B cell (primary cell): ENCODE results near the gene AKAP6.

Experiments used
- EZH2 ChIP-seq: IDR thresholded peaks from 2 replicates; pipeline ENCODE4 v1.6.1; 2012; ENCODE audit warnings: borderline replicate concordance, low read depth, mild to moderate bottlenecking, moderate library complexity, low read length; ENCODE audit not compliant: insufficient read depth, poor library complexity, severe bottlenecking
- TF ChIP-seq, protein P1 (sequence below): fragments of 200-600 bp; IDR thresholded peaks from one replicate; pipeline ENCODE4 v1.8.0; 2022; ENCODE audit warnings: antibody characterized with exemption, mild to moderate bottlenecking

DNA sequence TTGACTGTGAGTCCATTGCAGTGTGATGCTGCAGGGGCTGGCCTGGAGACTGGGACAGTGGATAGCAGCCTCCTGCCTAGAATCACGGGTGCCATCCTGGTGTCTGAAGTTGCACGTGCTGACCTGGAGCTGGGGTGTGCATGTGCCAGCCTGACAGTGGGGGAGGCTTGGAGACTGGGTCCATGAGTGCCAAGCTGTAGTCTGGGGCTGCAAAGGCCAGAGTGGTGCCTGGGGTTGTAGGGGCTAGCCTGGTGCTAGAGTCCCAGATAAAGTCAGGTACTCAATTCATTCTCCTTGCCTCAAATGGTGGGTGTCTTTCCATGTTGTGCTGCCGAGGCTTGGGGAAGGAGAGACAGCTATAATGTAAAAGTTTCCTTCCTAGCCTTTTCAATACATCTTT lies 427.7 kb downstream of the AKAP6 start:
- TF ChIP-seq, protein P1, sequence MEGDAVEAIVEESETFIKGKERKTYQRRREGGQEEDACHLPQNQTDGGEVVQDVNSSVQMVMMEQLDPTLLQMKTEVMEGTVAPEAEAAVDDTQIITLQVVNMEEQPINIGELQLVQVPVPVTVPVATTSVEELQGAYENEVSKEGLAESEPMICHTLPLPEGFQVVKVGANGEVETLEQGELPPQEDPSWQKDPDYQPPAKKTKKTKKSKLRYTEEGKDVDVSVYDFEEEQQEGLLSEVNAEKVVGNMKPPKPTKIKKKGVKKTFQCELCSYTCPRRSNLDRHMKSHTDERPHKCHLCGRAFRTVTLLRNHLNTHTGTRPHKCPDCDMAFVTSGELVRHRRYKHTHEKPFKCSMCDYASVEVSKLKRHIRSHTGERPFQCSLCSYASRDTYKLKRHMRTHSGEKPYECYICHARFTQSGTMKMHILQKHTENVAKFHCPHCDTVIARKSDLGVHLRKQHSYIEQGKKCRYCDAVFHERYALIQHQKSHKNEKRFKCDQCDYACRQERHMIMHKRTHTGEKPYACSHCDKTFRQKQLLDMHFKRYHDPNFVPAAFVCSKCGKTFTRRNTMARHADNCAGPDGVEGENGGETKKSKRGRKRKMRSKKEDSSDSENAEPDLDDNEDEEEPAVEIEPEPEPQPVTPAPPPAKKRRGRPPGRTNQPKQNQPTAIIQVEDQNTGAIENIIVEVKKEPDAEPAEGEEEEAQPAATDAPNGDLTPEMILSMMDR = no peak
- TF ChIP-seq EZH2 = no peak
